Pancreas (tissue), 10 donors: ENCODE data around the gene VEPH1. TPM values are rescaled to one million over a fixed set of nuclear protein-coding genes. Genes with fewer than 3 reads are reported as not detected.

ENCODE experiments used
- ATAC-seq, 4 donors: fragments of 200-7000 bp; cut with Tn5 transposase; one replicate each; pipeline versions ENCODE4 v1.8.0 to v1.9.1; 2020; ENCODE audit warnings: mild to moderate bottlenecking in 4 of 4, moderate library complexity in 4 of 4
- DNase-seq, 6 donors: peaks; one replicate each; pipeline ENCODE4 v3.0.0-alpha.2; 2020
- FAIRE-seq: peaks from 2 replicates; lab custom pipeline; 2012; peaks lifted over from hg19 to GRCh38; lab: Jason Lieb, UNC
- H3K27ac ChIP-seq, 4 donors: fragments of 200-600 bp; sonication (generic); 1 replicate in 3 of 4; 2 replicates in 1 of 4; pipeline versions ENCODE4 v1.5.0 to v1.8.0; 2020
- H3K27me3 ChIP-seq, 4 donors: fragments of 200-600 bp; one replicate each; pipeline ENCODE4 v1.8.0; 2021
- H3K36me3 ChIP-seq, 3 donors: fragments of 200-600 bp; sonication (generic) in 1 of 3; one replicate each; pipeline versions ENCODE4 v1.5.0 to v1.8.0; 2020 to 2021
- H3K4me1 ChIP-seq, 3 donors: fragments of 200-600 bp; one replicate each; pipeline ENCODE4 v1.8.0; 2021
- H3K4me3 ChIP-seq, 4 donors: fragments of 200-600 bp; sonication (generic) in 2 of 4; one replicate each; pipeline versions ENCODE4 v1.5.0 to v1.8.0; 2020 to 2021
- H3K9me3 ChIP-seq, 4 donors: fragments of 200-600 bp; one replicate each; pipeline ENCODE4 v1.8.0; 2021
- WGBS, 2 donors: extraction: QIAGEN DNeasy Blood & Tissue Kit; methylation state at CpG; one replicate each; pipeline ENCODE4 v1.1.7; 2013; 5-methylcytosine and 5-hydroxymethylcytosine counted together
- intact Hi-C, 3 donors: fragments of 100-400 bp; cut with DNase I; formaldehyde crosslinking; loops; one replicate each; pipeline versions ENCODE4 v1.11.1 to v1.14.2; 2022
- polyA plus RNA-seq, 2 donors: library from polyadenylated mRNA; stranded (reverse); fragments of 200-250 nt; gene quantifications; one replicate each; pipeline ENCODE4 v1.2.3, GENCODE V29; 2013
- total RNA-seq, 6 donors: library from RNA; stranded (reverse); fragmentation: NEBNext Ultra II Directional in 4 of 6; extraction: Animal tissue kit (Norgen Biotek cat#: 25700) in 4 of 6; gene quantifications; one replicate each; pipeline versions ENCODE4 v1.2.1 to v1.2.4, GENCODE V29; 2021 to 2023
- TF ChIP-seq, protein P1 (sequence below), 4 donors: fragments of 200-600 bp; sonication (generic) in 3 of 4; IDR thresholded peaks; one replicate each; pipeline versions ENCODE4 v1.5.0 to v1.8.0; 2021; ENCODE audit warnings: antibody characterized with exemption in 4 of 4
- donor health status: healthy with polysubstance abuse.
- donor health status: DM: no; HTN: no; CAD: no; lungs with moderate emphysema.
- donor health status: DM: no; HTN: no; CAD: no.
- donor health status: control.
- donor health status: control.
- donor health status: Bipolar disorder and iron deficiency.
- donor health status: DM: yes; HTN: yes; CAD: no.
- donor health status: DM: no; HTN: no; CAD: no.
- donor health status: DM: no; HTN: no; CAD: no.
- donor health status: DM: yes; HTN: yes; CAD: no.

The VEPH1 gene
- total and polyA plus RNA-seq, 8 donors: 7.6 to 18.3 (median 13.1) TPM

DNA sequence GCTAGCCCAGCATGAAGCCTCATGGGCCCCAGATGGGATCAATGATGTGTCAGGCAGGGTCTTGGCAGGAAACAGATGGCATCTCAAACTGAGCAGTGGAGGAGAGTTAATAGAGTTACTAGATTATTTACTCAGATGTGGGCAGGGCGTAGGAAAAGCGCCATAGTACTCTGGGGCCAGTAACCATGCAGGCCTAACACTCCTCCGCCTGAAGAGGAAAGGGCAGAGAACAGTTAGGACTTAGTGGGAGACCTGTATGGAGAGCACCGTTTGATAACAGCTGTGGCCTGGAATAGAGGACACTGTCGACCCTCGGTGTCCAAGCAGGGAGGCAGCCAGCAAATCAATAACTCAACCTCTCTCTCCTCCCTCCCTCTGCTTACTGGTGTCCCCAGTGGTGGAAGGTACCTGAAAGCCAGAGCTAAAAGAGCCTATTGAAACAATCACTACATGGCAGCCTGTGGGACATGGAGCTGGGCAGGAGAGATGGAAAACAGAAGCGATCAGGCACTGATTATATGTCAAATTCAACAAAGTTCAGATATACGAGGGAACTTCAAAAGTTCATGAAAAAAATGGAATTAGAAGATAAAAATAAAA is 231.8 kb downstream of the VEPH1 start:
- H3K36me3 ChIP-seq: no peaks in the 10 kb centered on the region
- intact Hi-C loops: no loop called here
- DNase-seq (no peak), ATAC-seq (no peak), FAIRE-seq (no peak)
- TF ChIP-seq, protein P1, sequence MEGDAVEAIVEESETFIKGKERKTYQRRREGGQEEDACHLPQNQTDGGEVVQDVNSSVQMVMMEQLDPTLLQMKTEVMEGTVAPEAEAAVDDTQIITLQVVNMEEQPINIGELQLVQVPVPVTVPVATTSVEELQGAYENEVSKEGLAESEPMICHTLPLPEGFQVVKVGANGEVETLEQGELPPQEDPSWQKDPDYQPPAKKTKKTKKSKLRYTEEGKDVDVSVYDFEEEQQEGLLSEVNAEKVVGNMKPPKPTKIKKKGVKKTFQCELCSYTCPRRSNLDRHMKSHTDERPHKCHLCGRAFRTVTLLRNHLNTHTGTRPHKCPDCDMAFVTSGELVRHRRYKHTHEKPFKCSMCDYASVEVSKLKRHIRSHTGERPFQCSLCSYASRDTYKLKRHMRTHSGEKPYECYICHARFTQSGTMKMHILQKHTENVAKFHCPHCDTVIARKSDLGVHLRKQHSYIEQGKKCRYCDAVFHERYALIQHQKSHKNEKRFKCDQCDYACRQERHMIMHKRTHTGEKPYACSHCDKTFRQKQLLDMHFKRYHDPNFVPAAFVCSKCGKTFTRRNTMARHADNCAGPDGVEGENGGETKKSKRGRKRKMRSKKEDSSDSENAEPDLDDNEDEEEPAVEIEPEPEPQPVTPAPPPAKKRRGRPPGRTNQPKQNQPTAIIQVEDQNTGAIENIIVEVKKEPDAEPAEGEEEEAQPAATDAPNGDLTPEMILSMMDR (IDR thresholded peaks at IDR 0.05): no peak
- H3K4me1 ChIP-seq: no peaks in the 10 kb centered on the region
- no peak overlapping the region for H3K4me3 ChIP-seq
- 82 to 88% methylated on average over 8 of the region's 8 CpGs for WGBS, 2 donors
- no peaks in the 10 kb centered on the region for H3K27me3 ChIP-seq
- no peak overlapping the region for H3K27ac ChIP-seq
- no peaks in the 10 kb centered on the region for H3K9me3 ChIP-seq

DNA sequence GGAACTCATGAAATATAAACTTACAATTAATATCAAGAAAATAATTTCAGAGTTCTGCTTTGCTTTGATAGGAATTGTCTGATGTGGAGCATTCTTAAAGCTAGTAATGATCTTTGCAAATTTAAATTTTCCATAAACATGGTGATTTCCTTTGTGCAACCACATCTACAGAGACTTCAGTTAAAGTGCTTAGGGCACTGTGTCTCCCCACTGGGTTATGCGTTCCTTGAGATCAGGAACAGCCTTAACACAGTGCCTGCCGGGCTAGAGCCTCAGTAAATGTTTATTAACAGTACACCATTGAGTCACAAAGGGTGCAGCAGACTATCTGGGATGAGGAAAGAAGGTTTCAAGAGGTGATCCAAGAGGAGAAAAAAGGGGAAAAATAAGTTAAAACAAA is 235.2 kb downstream of the VEPH1 start:
- 93 to 97% methylated on average over 2 of the region's 2 CpGs for WGBS, 2 donors
- ATAC-seq (no peak), FAIRE-seq (no peak)

DNA sequence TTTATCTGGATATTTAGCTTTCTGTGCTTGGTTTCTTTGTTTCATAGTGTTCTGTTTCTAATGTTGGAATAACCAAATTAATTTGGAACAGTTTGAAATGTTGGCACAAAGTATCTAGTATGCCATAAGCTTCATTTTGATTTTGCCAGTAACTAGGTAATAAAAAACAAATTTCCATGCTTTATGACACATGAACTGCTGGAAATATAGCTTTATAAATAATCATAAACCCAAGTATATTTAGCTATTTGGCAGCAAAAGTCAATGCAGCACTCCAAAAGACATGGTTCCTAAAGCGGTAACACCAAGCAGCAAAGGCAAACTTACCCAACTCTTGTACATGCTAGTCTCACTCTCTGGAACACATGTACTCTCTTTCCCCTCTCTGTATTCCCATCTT is 237.3 kb downstream of the VEPH1 start:
- no peaks in the 10 kb centered on the region for H3K27me3 ChIP-seq
- H3K9me3 ChIP-seq: no peaks in the 10 kb centered on the region
- no peak for DNase-seq
- 97 to 100% methylated on average over 1 of the region's 1 CpG for WGBS, 2 donors
- peaks cover 0 to 11% (median 10%) of the 10 kb centered on the region in 3 donors for H3K4me1 ChIP-seq
- ATAC-seq: no peak
- intact Hi-C loops: no loop called here
- no peak overlapping the region for H3K27ac ChIP-seq
- no peak for FAIRE-seq
- H3K4me3 ChIP-seq: no peak overlapping the region
- H3K36me3 ChIP-seq: no peaks in the 10 kb centered on the region
- TF ChIP-seq, protein P1 (IDR thresholded peaks at IDR 0.05): no peak

More for the DNA sequence above, 235.2 kb downstream of the VEPH1 start:
- intact Hi-C loops: no loop called here
- no peak overlapping the region for H3K27ac ChIP-seq
- no peaks in the 10 kb centered on the region for H3K27me3 ChIP-seq
- H3K9me3 ChIP-seq: no peaks in the 10 kb centered on the region
- H3K36me3 ChIP-seq: no peaks in the 10 kb centered on the region
- no peak overlapping the region for H3K4me3 ChIP-seq
- no peak for DNase-seq
- TF ChIP-seq, protein P1 (IDR thresholded peaks at IDR 0.05): no peak
- peaks cover 0 to 4% (median 0%) of the 10 kb centered on the region in 3 donors for H3K4me1 ChIP-seq

DNA sequence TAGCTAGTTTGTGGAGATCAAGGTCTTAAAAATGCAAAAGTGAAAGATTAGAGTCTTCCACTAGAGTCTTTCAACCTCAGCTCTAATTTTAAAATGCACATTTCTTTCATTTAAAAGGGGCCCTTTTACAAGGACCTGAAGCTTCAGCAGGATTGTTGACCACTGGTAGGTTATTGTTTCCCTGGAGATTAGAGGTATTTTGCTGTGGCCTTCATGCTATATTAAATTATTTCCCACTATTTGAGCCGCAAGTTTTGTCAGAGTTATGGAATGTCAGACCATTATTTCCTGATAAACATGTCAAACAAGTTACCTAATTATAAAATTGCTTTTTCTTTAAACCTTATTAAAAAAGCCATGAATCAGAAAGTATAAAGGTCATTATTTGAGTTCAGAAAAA is 240.2 kb downstream of the VEPH1 start:
- TF ChIP-seq, protein P1 (IDR thresholded peaks at IDR 0.05): no peak

DNA sequence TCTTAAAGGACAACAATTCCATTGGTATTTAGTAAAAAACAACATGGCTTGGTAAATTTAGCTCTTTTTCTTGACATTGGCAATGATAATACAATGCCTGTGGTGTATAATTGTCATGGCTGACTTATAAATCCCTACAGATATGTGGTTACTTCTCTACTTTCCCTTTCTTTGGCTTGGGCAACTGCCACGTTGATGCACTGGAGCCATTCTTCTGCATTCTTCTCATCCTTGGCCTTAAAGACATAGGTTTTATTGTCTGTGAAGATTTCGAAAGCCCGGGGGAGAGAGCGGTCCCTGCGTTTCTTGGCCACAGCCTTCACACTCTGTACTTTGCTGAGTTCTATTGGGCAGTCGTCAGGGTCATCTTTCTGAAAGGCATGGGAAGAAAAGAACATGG is 242.2 kb downstream of the VEPH1 start:
- 93 to 95% methylated on average over 6 of the region's 6 CpGs for WGBS, 2 donors
- FAIRE-seq (no peak), ATAC-seq (no peak), DNase-seq (no peak)
- no peaks in the 10 kb centered on the region for H3K9me3 ChIP-seq
- TF ChIP-seq, protein P1 (IDR thresholded peaks at IDR 0.05): no peak
- no peak overlapping the region for H3K27ac ChIP-seq
- H3K4me3 ChIP-seq: no peak overlapping the region
- intact Hi-C loops: no loop called here
- peaks cover 4 to 11% (median 10%) of the 10 kb centered on the region in 3 donors for H3K4me1 ChIP-seq
- no peaks in the 10 kb centered on the region for H3K27me3 ChIP-seq
- no peaks in the 10 kb centered on the region for H3K36me3 ChIP-seq

More for the DNA sequence above, 240.2 kb downstream of the VEPH1 start:
- no peaks in the 10 kb centered on the region for H3K9me3 ChIP-seq
- intact Hi-C loops: no loop called here
- peak in 3 of 4 donors; percentile 38 to 72 (median 42) for ATAC-seq
- no peaks in the 10 kb centered on the region for H3K27me3 ChIP-seq
- WGBS, 2 donors: 27 to 56% methylated on average over 1 of the region's 1 CpG
- no peaks in the 10 kb centered on the region for H3K36me3 ChIP-seq
- DNase-seq: no peak
- peaks cover 0 to 11% (median 10%) of the 10 kb centered on the region in 3 donors for H3K4me1 ChIP-seq
- no peak for FAIRE-seq
- H3K4me3 ChIP-seq: no peak overlapping the region
- peak overlapping the region in 2 of 4 donors; percentile 1 to 58 for H3K27ac ChIP-seq
